HG03558 (cell line): ENCODE data around the gene DLG2.
A peak's percentile ranks its signal among the peaks of the same experiment; 100 is the strongest.

Source experiments
- ATAC-seq: cut with Tn5 transposase; IDR thresholded peaks from one replicate; pipeline ENCODE4 v1.9.1; 2021; ENCODE audit warnings: moderate number of reproducible peaks; ENCODE audit not compliant: unreplicated experiment; ENCODE audit errors: extremely low read depth

The DLG2 gene

DNA sequence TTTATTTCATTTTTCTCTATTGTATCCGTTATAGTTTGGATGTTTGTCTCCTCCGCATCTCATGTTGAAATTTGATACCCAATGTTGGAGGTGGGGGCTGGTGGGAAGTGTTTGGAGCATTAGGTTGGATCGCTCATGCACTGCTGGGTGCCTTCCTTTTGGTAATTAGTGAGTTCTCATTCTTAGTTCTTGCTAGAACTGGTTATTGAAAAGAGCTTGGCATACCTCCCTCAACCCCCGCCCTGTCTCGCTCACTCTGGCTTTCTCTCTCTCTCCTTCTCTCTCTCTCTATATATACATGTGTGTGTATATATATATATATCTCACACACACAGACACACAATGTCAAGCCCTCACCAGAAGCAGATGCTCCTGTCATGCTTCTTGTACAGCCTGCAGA lies 978.7 kb downstream of the DLG2 start:
- ATAC-seq, result no peak

DNA sequence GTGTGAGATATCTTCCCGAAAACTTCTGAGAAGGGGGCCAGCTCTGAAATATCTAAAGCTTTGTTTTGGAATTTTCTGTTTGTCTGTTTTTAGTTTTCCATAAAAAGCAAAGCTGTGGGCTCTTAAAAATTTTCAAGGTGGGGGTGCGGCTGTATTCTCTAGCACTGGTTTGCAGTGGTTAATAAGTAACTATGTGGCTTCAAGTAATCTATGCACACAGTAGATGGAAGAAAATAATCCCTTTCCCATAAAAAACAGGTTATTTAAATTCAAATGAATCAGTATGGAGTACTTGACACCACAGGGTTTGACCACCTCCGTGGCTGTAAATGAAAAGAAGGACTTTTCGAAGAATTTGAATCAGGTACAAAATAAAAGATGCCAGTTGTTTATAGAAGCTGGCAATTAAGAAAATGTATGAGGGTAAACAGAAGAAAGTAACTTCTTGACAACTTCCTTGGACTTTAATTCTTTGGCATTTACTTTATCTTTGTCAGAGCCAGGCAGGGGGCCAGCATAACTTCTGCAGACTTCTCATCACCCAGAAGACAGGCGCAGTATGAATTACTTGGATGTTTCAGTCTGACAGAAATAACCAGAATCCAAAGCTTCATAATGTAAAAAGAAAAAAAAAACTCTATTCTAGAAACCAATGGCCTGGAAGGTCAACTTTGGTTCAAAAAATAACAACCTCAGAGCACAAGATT lies 981.0 kb downstream of the DLG2 start:
- no peak for ATAC-seq

DNA sequence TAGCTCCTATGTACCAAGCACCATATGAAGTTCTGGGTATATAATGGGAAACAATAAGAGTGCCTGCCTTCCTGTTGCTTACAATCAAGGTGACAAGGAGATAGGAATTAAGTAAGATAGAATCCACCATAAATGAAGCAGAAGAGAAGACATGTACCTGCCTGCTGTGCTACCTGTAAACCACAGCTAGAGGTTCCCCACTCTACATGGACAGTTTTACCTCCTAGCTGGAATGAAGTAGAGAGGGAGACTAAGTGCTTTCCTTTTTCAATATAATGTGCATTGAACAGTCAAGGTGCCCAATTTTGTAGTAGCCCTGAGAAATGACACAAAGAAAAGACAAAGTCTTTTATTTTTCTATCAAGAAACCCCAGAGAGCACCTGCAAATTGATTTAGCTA lies 984.6 kb downstream of the DLG2 start:
- ATAC-seq, result no peak

DNA sequence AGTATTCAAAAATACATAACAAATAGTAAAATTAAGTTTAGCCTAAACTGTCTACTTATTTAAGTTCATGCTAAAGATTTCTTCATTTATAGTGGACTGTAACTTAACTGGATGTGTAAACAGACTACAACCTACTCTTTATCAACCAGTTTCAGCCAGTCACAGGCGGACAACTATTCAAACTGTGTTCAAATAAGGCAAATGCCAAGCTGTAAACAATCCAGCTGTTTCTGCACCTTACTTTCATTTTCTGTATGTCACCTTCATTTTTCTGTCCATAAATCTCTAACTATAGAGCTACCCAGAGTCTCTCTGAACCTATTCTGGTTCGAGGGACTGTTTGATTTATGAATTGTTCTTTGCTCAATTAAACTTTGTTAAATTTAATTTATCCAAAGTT lies 992.8 kb downstream of the DLG2 start:
- ATAC-seq, result no peak

DNA sequence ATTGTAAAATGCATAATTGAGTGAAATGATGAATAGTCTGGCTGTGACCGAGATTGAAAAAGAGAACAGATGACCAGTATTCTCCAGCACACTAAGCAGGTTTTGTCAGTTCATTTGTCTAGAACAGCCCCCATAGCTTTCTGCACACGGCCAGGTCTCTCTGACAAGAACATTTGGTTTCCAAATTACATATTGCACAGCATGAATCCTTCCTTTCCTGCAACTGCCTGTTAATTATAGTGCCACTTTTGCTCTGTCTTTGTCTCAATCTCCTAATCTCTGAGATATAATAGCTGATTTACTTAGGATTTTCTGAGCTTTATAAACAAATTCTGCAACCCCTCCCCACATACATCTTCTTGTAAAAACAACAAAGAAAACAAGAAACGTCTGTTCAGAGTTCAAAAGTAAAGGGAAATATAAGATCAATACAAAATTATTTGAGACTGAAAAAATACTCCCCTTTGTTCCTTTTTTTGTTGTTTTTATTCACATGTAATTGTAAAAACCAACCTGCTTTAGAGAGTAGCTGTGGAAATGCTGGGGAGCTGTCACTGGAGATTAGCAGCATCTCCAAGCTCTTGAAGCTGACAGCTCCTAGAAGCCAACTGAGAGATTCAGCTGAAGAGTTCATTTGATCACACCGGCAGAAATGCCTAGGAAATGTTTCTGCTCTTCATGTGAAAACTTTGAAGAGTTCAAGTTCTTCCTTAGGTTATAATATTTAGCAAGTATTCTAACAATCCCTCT lies 998.1 kb downstream of the DLG2 start:
- ATAC-seq, result no peak

DNA sequence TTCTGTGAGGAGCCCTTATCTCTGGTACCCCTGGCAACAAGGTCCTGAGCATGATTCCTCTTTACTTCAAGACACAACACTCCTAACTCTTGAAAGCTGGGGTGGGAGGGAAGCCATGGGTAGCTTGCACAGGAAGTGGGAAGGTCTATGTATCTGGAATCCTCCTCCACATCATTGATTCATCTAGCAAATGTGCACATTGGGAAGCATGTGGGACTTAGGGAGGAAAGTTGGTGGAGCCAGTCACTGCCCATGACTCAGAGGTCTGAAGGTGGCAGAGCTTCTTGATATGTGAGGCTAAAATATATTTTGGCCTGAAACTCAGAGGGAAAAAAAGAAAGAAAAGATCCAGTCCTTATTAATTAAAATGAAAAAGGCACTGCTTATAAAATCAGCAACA lies 1000.9 kb downstream of the DLG2 start:
- no peak for ATAC-seq

DNA sequence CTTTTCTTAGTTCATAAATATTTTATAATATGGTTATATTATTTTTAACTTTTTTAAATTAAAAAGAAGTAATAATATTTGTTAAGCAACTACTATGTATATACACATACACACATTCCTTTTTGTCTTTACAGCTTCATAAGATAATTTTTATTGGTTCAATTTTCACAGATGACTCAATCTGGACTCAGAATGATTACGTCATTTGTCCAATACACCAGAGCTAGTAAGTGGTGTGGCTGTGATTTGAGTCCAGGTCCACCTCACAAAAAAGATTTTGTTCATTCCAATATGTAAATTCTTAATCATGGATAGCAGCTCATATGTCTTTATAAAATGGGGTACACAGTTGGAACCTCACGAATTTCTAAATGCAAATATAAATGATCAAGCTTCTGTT lies 1014.5 kb downstream of the DLG2 start:
- ATAC-seq, result no peak

DNA sequence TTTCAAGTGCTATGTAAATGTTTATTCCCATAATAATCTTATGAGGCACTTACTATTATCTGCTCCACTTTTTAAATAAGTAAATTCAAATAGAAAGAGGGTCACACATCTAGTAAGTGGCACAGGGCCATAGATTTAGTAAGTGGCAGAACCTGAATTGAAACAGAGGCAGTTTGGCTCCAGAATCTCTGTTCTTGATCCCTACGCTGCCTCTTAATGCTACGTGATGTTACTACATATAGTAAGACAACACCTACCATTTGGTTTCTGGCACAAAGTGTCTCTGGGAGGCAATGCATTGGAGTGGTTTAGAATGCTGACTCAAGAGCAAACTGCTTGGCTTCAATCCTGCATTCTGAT lies 1018.3 kb downstream of the DLG2 start:
- no peak for ATAC-seq

DNA sequence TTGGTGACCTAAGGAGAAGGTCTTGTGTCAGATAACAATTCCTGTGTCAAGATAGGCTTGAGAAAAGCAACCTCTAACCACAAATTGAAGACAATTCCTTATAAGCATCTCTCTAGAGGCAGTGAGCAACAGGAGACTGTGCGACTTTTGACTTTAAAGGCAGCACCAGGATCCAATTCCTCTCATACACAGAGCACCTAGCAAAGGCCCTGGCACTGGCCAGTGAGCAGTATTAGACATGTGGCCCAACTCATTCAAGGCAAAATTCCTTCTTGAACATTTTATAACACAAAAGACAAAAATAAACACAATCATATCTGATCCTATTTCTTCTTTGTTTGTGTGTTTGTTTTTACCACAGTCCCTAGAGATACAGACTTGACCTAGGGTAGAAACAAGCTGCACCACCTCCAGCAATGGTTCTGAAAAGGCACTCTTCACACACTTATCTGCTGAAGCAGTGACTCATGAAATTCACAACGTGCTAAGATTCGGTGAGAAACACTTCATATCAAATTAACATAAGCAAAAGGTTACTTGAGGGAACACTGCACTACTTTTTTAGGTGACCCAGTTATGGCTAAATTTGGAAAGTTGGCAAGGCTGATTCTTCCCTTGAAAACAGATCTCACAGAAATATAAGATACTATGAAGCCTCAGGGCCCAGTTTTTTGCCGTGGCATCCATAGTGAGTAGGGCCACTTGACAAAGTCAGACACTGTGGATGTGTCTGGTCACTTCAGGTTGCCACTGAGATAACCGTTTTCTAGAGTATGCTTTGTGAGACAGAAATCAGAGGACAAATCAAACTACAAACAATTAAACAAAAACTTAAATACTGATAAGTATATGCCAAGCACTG lies 1018.9 kb downstream of the DLG2 start:
- no peak for ATAC-seq

DNA sequence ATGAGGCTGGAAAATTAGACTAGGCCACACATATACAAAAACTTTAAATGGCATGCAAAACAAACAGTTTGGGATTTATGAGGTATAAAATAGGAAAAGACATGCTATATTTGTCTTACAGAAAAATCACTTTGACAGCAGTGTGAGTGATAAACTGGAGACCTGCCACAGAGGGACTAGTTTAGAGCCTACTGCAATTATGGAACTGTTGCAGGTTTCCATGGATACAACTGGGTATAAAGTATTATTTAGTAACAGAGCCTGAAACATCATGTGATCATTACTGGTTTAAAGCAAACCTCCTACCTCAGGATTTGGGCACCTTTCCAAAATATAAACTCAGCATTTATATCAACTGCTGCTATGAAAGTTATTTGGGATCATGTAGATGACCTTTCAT lies 1032.5 kb downstream of the DLG2 start:
- no peak for ATAC-seq

DNA sequence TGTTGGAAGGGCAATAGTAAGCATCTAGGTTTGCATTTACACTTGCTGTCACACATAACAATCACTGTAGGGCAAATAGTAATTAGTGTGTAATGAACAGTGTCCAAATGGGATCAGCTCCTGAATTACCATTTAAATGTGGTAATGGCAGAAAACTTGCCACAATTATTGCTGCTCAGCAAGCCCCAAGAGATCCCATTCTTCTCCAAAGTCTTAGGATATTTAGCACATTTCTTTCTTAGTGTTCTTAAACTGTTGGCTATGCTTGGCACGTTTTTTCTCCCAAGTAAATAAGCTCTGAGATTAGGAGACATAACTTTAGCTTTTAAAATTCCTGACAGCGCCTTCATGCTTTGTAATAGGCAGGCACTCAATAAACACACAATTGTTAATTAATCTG lies 1037.0 kb downstream of the DLG2 start:
- ATAC-seq, result no peak

DNA sequence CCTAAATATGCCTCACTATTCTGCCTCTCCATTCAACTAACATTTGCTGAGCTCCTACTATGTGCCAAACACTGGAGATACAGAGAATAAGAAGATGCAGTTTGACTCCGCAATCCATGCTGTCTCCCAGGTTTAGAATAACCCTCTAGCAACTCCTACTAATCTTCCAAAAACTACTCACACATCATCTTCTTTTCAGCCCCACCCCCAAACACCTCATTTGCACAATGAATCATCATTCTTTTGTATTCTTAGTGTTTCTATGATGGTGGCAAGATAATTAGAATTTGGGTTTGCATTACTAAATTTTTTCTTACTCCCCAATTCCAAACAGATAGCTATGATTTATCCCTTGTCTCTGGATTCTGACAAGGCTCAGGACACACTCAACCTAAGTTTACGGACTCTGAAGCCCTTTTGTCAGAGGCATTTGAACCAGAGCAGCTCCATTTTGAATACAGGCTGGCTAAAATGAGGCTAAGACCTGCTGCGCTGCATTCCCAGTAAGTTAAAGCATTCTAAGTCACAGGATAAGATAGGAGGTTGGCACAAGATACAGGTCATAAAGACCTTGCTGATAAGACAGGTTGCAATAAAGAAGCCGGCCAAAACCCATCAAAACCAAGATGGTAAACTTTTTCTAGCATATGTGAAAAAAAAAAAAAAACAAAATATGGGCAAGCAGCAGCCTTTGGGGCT lies 1038.9 kb downstream of the DLG2 start:
- no peak for ATAC-seq

DNA sequence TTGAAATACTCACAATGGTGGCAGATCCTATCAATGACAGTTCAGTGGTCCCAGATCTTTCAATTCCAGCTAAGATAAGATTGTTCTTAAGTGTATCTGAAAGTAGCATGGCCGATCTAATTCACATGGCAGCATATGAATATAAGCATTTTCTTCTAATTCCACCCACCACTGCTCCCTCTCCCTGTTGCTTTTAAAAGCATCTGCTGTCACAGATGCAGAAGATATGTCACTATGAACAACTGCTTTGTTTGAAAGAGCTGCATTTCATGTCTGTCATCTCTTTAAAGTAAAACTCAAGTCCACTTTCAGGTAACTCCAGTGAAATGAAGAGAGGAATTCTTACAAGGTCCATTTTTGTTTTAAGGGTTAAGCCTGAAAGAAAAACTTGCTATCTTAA lies 1044.0 kb downstream of the DLG2 start:
- ATAC-seq, result no peak

DNA sequence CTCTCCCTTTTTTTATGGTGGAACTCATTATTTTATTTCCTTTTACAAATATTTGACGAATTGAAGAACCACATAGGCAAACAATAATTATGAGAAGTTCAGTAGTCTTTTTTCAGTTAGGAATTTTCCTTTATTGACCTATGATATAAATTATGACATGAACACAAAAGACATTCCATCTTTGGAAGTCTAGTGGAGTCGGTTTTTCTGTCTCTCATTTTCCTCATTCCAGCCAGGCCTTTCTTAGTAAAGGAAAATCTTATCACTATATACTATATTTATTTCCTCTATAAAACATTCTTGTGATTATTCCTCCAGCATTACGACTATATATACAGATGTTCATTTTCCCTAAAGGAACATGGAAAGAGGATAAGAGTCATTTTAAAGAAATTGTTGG lies 1046.1 kb downstream of the DLG2 start:
- no peak for ATAC-seq

DNA sequence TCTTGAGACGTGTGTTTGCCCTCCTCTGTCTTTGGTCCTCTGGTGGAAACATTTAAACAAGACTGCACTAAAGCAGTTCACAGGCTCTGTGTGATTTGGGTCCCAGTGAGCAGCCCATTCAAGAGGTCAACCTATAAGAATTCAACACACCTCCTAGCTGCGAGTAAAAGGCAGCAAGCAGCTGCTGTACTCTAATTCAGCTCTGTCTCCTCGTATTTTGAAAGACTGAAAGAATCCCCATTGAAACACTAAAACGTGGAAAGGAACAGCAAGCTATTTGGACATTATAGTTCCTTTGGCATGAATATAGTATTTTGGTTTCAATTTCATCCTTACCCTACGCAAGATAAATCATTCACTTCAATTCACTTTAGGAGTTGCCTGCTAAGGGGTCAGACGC lies 1046.7 kb downstream of the DLG2 start:
- ATAC-seq, result no peak

DNA sequence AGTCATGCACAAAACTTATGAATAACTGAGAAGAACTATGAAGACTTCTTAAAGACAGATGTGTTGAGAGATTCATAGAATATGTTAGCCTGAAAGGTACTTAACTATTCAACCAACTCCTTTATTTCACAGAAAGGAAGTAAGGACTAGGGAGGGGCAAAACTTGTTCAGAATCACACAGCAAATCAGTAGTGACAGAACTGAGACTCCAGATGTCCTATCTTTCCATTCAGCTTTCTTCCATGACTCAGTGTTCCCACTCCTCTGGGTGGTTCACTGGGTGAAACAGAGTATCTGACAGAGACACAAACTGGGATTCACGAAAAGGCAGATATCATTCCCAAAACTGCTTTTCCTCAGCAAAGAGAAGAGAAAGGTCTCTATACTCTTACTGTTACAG lies 1053.3 kb downstream of the DLG2 start:
- no peak for ATAC-seq

DNA sequence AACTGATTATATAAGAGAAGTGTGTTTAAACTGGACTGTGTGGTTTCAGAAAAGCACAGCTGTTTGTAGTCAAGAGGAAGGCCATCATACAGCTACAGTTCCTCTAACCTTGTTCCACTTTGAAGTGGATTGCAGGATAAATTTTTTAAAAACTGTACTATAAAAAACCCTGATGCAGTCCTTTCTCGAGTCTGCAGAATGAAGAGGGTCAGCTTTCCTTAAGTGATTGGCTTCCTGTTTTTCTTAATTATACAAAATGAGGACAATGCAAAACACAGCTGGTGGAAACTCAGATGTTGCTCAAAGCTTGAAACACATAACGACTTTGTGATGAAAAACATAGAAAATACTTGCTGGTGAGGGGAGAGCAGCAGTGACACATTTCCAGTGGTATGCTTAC lies 1060.5 kb downstream of the DLG2 start:
- no peak for ATAC-seq

DNA sequence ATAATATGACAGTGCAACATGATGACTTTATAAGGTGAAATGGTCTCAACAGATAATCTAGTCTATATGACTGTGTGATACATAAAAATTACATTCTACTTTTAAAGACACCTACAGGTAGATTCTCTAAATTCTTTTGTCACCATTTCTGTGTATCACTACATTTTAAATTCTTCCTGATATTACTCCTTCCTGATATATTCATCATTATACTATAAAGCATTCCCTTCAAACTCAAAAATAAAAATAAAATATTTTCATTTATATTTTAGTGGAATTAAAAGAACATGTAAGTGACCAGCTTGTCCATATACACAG lies 1062.3 kb downstream of the DLG2 start:
- no peak for ATAC-seq

DNA sequence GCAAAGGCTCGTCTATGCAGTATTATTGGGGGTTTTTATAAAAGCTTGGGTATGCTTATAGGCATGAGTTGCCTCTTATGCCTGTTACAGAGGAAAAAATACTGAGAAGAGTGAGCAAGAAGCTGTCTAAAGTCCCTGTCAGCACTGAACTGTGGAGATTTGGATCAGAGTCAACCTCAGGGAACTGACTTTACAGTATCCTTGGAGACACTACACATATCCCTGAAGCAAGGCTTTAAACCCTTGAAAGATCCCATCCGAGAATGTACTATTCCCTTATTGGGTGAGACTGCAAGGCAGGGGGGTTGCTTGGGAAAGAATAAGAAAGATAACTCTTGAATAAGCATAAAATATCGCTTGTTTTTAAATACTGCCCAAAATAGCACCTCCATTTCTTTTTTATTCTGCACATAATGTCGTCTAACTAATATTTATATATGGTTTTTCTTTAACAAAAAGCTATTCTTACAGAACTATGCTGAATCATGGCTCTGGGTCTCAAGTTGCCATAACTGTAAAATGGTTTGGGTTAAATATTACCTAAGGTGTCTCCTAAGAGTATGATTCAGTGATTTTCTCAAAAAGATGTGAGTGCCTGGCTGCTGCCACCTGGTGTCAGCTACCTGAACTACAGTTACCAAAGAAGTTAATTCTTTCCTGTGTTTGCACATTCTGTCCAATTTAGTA lies 1062.8 kb downstream of the DLG2 start:
- peak; percentile 86 for ATAC-seq

DNA sequence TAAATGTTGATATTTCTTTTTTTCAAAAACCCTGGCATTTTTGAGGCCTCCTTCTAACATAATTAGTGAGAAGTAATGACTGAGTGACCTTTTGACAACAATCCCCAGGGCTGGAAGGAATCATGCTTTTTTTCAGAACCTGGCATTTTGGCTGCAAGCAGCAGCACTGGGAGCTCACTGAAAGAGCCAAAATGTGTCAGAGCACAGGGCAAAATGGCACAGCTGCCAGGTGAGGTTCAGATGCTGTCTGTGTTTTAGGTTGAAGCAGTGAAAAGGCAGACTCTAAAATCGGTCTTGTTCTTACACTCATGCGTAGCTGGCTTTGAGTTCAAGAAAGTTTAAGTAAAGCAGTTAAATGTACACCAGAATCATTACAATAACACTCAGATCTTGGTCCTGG lies 1063.8 kb downstream of the DLG2 start:
- no peak for ATAC-seq
